Common myeloid progenitor, CD34-positive (primary cell): ENCODE data around the gene CSNK1E.

ENCODE experiments used
- CTCF ChIA-PET: fragments of 350-600 bp; sonication (Branson Sonifier 250); formaldehyde crosslinking; loops from one replicate; lab custom pipeline; 2021; ENCODE audit warnings: antibody characterized with exemption; lab: Charles Lee
- POLR2A ChIA-PET: fragments of 350-600 bp; sonication (Branson Sonifier 250); formaldehyde crosslinking; loops from one replicate; lab custom pipeline; 2021; ENCODE audit warnings: antibody characterized with exemption; lab: Charles Lee
- DNase-seq, 3 donors: peaks; one replicate each; pipeline versions ENCODE4 v3.0.0 to v3.0.0-alpha.2; 2013
- H3K27ac ChIP-seq, 2 experiments: 1 replicate in 1 of 2; 2 replicates in 1 of 2; pipeline ENCODE4 v1.7.0; 2013; ENCODE audit warnings: inconsistent platforms in 2 of 2, low read length in 2 of 2, mild to moderate bottlenecking in 2 of 2, low read depth in 1 of 2, moderate library complexity in 1 of 2; ENCODE audit not compliant: severe bottlenecking in 2 of 2, insufficient read depth in 1 of 2, poor library complexity in 1 of 2
- H3K27me3 ChIP-seq, 5 experiments: replicated peaks in 2 of 5; 1 replicate in 3 of 5; 2 replicates in 2 of 5; pipeline versions ENCODE4 v1.6.1 to v1.7.0; 2013; ENCODE audit warnings: low read length in 4 of 5, mild to moderate bottlenecking in 2 of 5, moderate library complexity in 2 of 5, inconsistent platforms in 1 of 5; ENCODE audit not compliant: insufficient read depth in 5 of 5, control insufficient read depth in 4 of 5
- H3K36me3 ChIP-seq, 4 experiments: 1 replicate in 2 of 4; 2 replicates in 2 of 4; pipeline versions ENCODE4 v1.6.1 to v1.7.0; 2013; ENCODE audit warnings: low read length in 3 of 4, control low read depth in 1 of 4, mild to moderate bottlenecking in 1 of 4; ENCODE audit not compliant: control insufficient read depth in 4 of 4, insufficient read depth in 4 of 4
- H3K4me1 ChIP-seq, 4 experiments: 1 replicate in 3 of 4; 2 replicates in 1 of 4; pipeline versions ENCODE4 v1.6.1 to v1.7.1; 2013; ENCODE audit warnings: low read length in 3 of 4, mild to moderate bottlenecking in 3 of 4, control low read depth in 1 of 4, inconsistent platforms in 1 of 4, moderate library complexity in 1 of 4; ENCODE audit not compliant: control insufficient read depth in 4 of 4, insufficient read depth in 4 of 4; ENCODE audit errors: control extremely low read depth in 1 of 4
- H3K4me3 ChIP-seq, 7 experiments: 1 replicate in 4 of 7; 2 replicates in 3 of 7; pipeline versions ENCODE4 v1.5.1 to v1.7.0; 2013; ENCODE audit warnings: mild to moderate bottlenecking in 7 of 7, low read length in 6 of 7, moderate library complexity in 6 of 7, inconsistent platforms in 2 of 7, low read depth in 2 of 7, control low read depth in 1 of 7; ENCODE audit not compliant: insufficient read depth in 4 of 7, control insufficient read depth in 1 of 7; ENCODE audit errors: extremely low read depth in 1 of 7
- H3K9me3 ChIP-seq, 5 experiments: 1 replicate in 4 of 5; 2 replicates in 1 of 5; pipeline versions ENCODE4 v1.6.1 to v1.7.1; 2013; ENCODE audit warnings: low read length in 4 of 5, mild to moderate bottlenecking in 2 of 5, inconsistent platforms in 1 of 5, low read depth in 1 of 5, moderate library complexity in 1 of 5; ENCODE audit not compliant: control insufficient read depth in 4 of 5, insufficient read depth in 2 of 5; ENCODE audit errors: control extremely low read depth in 1 of 5
- WGBS: methylation state at CpG from one replicate; pipeline ENCODE4 v1.1.5; 2013; ENCODE audit not compliant: insufficient coverage; 5-methylcytosine and 5-hydroxymethylcytosine counted together

CSNK1E gene

GRCh38 chr22:38291201-38291777, 25.9 kb downstream of the CSNK1E start:
- ChIA-PET POLR2A (interaction anchor here (0.7 kb wide), 1 partner anchor 83 kb away, joined by 4 read pairs; no protein-coding TSS in a partner anchor), CTCF (interaction anchor here (0.6 to 1.1 kb wide), 3 partner anchors 18 to 234 kb away, joined by 3 read pairs; partner anchors contain the start of gene PICK1)
- no peaks in the 10 kb centered on the region for H3K27me3 ChIP-seq
- 93% methylated on average over 13 of the region's 22 CpGs for WGBS
- no peak overlapping the region for H3K4me3 ChIP-seq
- no peaks in the 10 kb centered on the region for H3K4me1 ChIP-seq
- H3K27ac ChIP-seq: no peak overlapping the region
- peaks cover 0 to 52% (median 39%) of the 10 kb centered on the region in 4 experiments for H3K36me3 ChIP-seq
- no peaks in the 10 kb centered on the region for H3K9me3 ChIP-seq
- peak in 1 of 3 donors; percentile 42 for DNase-seq

GRCh38 chr22:38290347-38290746, 26.9 kb downstream of the CSNK1E start:
- ChIA-PET CTCF (interaction anchor here (0.6 to 1.4 kb wide), 2 partner anchors 17 to 63 kb away, joined by 3 read pairs; no protein-coding TSS in a partner anchor), POLR2A (no interaction called here)
- H3K27ac ChIP-seq: no peak overlapping the region
- WGBS: 88% methylated on average over 6 of the region's 8 CpGs
- H3K4me1 ChIP-seq: no peaks in the 10 kb centered on the region
- DNase-seq: no peak
- no peak overlapping the region for H3K4me3 ChIP-seq
- H3K36me3 ChIP-seq: peaks cover 0 to 42% (median 30%) of the 10 kb centered on the region in 4 experiments
- H3K27me3 ChIP-seq: no peaks in the 10 kb centered on the region
- H3K9me3 ChIP-seq: no peaks in the 10 kb centered on the region

GRCh38 chr22:38289583-38290082, 27.6 kb downstream of the CSNK1E start:
- CTCF ChIA-PET: interaction anchor here (1.4 to 1.8 kb wide), 2 partner anchors 8 to 63 kb away, joined by 3 to 7 read pairs; no protein-coding TSS in a partner anchor
- POLR2A ChIA-PET: interaction anchor here (0.7 to 0.9 kb wide), 2 partner anchors 14 to 22 kb away, joined by 3 read pairs; no protein-coding TSS in a partner anchor
- Histone ChIP-seq H3K27ac (no peak overlapping the region), H3K9me3 (no peaks in the 10 kb centered on the region), H3K27me3 (no peaks in the 10 kb centered on the region), H3K36me3 (peaks cover 0 to 35% (median 25%) of the 10 kb centered on the region in 4 experiments), H3K4me3 (no peak overlapping the region), H3K4me1 (no peaks in the 10 kb centered on the region)
- no peak for DNase-seq
- 94% methylated on average over 10 of the region's 12 CpGs for WGBS

- no peak overlapping the region for H3K4me3 ChIP-seq
- CTCF ChIA-PET: no interaction called here
- no peaks in the 10 kb centered on the region for H3K27me3 ChIP-seq
- DNase-seq: no peak
- H3K9me3 ChIP-seq: no peaks in the 10 kb centered on the region
- no peak overlapping the region for H3K27ac ChIP-seq
- POLR2A ChIA-PET: no interaction called here
- H3K4me1 ChIP-seq: no peaks in the 10 kb centered on the region
- H3K36me3 ChIP-seq: peaks cover 0 to 14% (median 9%) of the 10 kb centered on the region in 4 experiments
- WGBS: 97% methylated on average over 9 of the region's 11 CpGs
These were observed 30.1 kb downstream of the CSNK1E start for GRCh38 chr22:38286915-38287669.

- DNase-seq: no peak
- Histone ChIP-seq H3K36me3 (peaks cover 0 to 10% (median 2%) of the 10 kb centered on the region in 4 experiments), H3K27ac (peak overlapping the region in 1 of 2 experiments; percentile 49), H3K4me3 (no peak overlapping the region), H3K27me3 (no peaks in the 10 kb centered on the region), H3K9me3 (no peaks in the 10 kb centered on the region), H3K4me1 (no peaks in the 10 kb centered on the region)
- ChIA-PET CTCF (interaction anchor here (1.6 kb wide), 1 partner anchor 18 kb away, joined by 5 read pairs; no protein-coding TSS in a partner anchor), POLR2A (no interaction called here)
- 80% methylated on average over 2 of the region's 8 CpGs for WGBS
These were observed 32.2 kb downstream of the CSNK1E start for GRCh38 chr22:38285018-38285417.

- H3K27me3 ChIP-seq: no peaks in the 10 kb centered on the region
- no peak for DNase-seq
- H3K9me3 ChIP-seq: no peaks in the 10 kb centered on the region
- POLR2A ChIA-PET: no interaction called here
- H3K4me1 ChIP-seq: no peaks in the 10 kb centered on the region
- CTCF ChIA-PET: interaction anchor here (0.6 to 1.6 kb wide), 4 partner anchors 13 to 62 kb away, joined by 3 to 5 read pairs (median 4); no protein-coding TSS in a partner anchor
- WGBS: 95% methylated on average over 2 of the region's 5 CpGs
- no peak overlapping the region for H3K27ac ChIP-seq
- peaks cover 0 to 4% (median 0%) of the 10 kb centered on the region in 4 experiments for H3K36me3 ChIP-seq
- H3K4me3 ChIP-seq: no peak overlapping the region
These were observed 33.2 kb downstream of the CSNK1E start for GRCh38 chr22:38284042-38284402.
